AG04450 (cell line): ENCODE measurements around the gene CERS6. TPM values are rescaled to one million over a fixed set of nuclear protein-coding genes. Genes with fewer than 3 reads are reported as not detected.
A peak's percentile ranks its signal among the peaks of the same experiment; 100 is the strongest.

Experiments
- CTCF ChIA-PET: fragments of 300-600, 350-600 bp; formaldehyde crosslinking; extraction: SDS; loops from one replicate; lab custom pipeline; 2022; ENCODE audit warnings: antibody characterized with exemption, inconsistent platforms; lab: Charles Lee
- POLR2A ChIA-PET: fragments of 350-600 bp; formaldehyde crosslinking; extraction: SDS; loops from one replicate; lab custom pipeline; 2021; ENCODE audit warnings: antibody characterized with exemption, inconsistent platforms; lab: Yijun Ruan, JAX
- DNase-seq: peaks from one replicate; pipeline ENCODE4 v3.0.0-alpha.2; 2011; ENCODE audit warnings: low read depth, low spot score
- H3K27ac ChIP-seq: one replicate; pipeline ENCODE4 v1.5.1; 2012; ENCODE audit warnings: low read depth, low read length, control low read depth
- H3K27me3 ChIP-seq: one replicate; pipeline ENCODE4 v1.6.0; 2012; ENCODE audit warnings: low read length; ENCODE audit not compliant: control insufficient read depth, insufficient read depth
- H3K4me3 ChIP-seq: 2 replicates; pipeline ENCODE4 v1.5.1; 2011; ENCODE audit warnings: mild to moderate bottlenecking, low read depth, low read length, control low read depth
- H3K9me3 ChIP-seq: 2 replicates; pipeline ENCODE4 v1.5.1; 2012; ENCODE audit warnings: low read length; ENCODE audit not compliant: control insufficient read depth, insufficient read depth
- CTCF ChIP-seq: IDR thresholded peaks from 2 replicates; pipeline ENCODE4 v1.5.1; 2011; ENCODE audit warnings: low read depth, low read length, control low read depth, inconsistent platforms
- polyA plus RNA-seq: library from polyadenylated mRNA; depleted of rRNA; stranded (reverse); fragments of >200 nt; gene quantifications from 2 replicates; pipeline ENCODE4 v1.2.3, GENCODE V29; 2011

The CERS6 gene
- polyA plus RNA-seq, 1 experiment, result 6.2 TPM

- Histone ChIP-seq H3K9me3 (no peaks in the 10 kb centered on the region), H3K4me3 (no peak overlapping the region), H3K27ac (no peak overlapping the region), H3K27me3 (no peaks in the 10 kb centered on the region)
- POLR2A ChIA-PET, result no interaction called here
- DNase-seq, result no peak
- no peak for TF ChIP-seq CTCF
- CTCF ChIA-PET, result no interaction called here
These were observed 87.0 kb downstream of the CERS6 start for GRCh38 chr2:168543037-168543436.

- H3K27ac ChIP-seq, result no peak overlapping the region
- TF ChIP-seq CTCF, result no peak
- no peak overlapping the region for H3K4me3 ChIP-seq
- H3K9me3 ChIP-seq, result no peaks in the 10 kb centered on the region
- no peak for DNase-seq
- ChIA-PET POLR2A (no interaction called here), CTCF (no interaction called here)
- H3K27me3 ChIP-seq, result no peaks in the 10 kb centered on the region
These were observed 87.9 kb downstream of the CERS6 start for GRCh38 chr2:168543935-168544334.

GRCh38 chr2:168545439-168546082, 89.5 kb downstream of the CERS6 start:
- Histone ChIP-seq H3K27me3 (no peaks in the 10 kb centered on the region), H3K4me3 (no peak overlapping the region), H3K9me3 (no peaks in the 10 kb centered on the region), H3K27ac (peak overlapping the region; percentile 32)
- no peak for TF ChIP-seq CTCF
- CTCF ChIA-PET, result no interaction called here
- POLR2A ChIA-PET, result interaction anchor here (0.7 kb wide), 1 partner anchor 550 kb away, joined by 3 read pairs; no protein-coding TSS in a partner anchor
- peak; percentile 47 for DNase-seq

DNA sequence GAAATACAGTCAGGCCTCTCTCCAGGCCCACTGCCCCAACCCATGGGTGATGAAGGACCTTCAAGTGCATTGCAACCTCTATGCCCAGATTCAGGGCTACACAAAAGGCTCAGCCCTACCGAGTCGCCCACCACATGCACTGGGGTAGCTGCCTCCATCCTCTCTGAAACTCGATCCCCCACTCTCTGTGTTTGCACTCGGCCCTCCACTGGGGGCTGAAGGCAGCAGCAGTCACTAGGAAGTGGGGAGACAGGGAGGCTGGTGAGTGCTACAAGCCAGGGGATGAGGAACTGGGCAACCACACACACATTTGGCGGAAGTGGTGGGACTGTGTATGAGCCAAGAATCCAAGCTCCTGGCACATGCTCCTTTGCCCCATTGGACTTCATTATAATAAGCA, 94.6 kb downstream of the CERS6 start:
- POLR2A ChIA-PET, result no interaction called here
- CTCF ChIA-PET, result no interaction called here
- H3K4me3 ChIP-seq, result no peak overlapping the region
- no peak for DNase-seq
- H3K27me3 ChIP-seq, result no peaks in the 10 kb centered on the region
- TF ChIP-seq CTCF, result no peak
- no peak overlapping the region for H3K27ac ChIP-seq
- no peaks in the 10 kb centered on the region for H3K9me3 ChIP-seq

- ChIA-PET CTCF (no interaction called here), POLR2A (no interaction called here)
- DNase-seq, result no peak
- Histone ChIP-seq H3K4me3 (no peak overlapping the region), H3K27ac (no peak overlapping the region), H3K9me3 (no peaks in the 10 kb centered on the region), H3K27me3 (no peaks in the 10 kb centered on the region)
- TF ChIP-seq CTCF, result no peak
These were observed 96.4 kb downstream of the CERS6 start for GRCh38 chr2:168552450-168552856.
